Thymus (tissue), 11 donors: ENCODE data around the gene CFAP69. TPM values are rescaled to one million over a fixed set of nuclear protein-coding genes. Genes with fewer than 3 reads are reported as not detected.

Experiments used
- DNase-seq, 9 donors: peaks; one replicate each; pipeline ENCODE4 v3.0.0-alpha.2; 2013; ENCODE audit warnings: low spot score in 9 of 9, low read depth in 6 of 9, missing footprints in 1 of 9
- H3K27ac ChIP-seq, 2 donors: one replicate each; pipeline ENCODE4 v1.5.1; 2013; ENCODE audit warnings: control low read depth in 1 of 2, low read depth in 1 of 2, low read length in 1 of 2, mild to moderate bottlenecking in 1 of 2, moderate library complexity in 1 of 2
- H3K27me3 ChIP-seq, 2 donors: one replicate each; pipeline ENCODE4 v1.5.1; 2013; ENCODE audit warnings: low read length in 1 of 2; ENCODE audit not compliant: control insufficient read depth in 2 of 2, insufficient read depth in 1 of 2
- H3K36me3 ChIP-seq, 2 donors: one replicate each; pipeline ENCODE4 v1.5.1; 2013; ENCODE audit warnings: low read length in 1 of 2, mild to moderate bottlenecking in 1 of 2, moderate library complexity in 1 of 2; ENCODE audit not compliant: control insufficient read depth in 2 of 2, insufficient read depth in 2 of 2
- H3K4me1 ChIP-seq, 2 donors: one replicate each; pipeline ENCODE4 v1.5.1; 2013; ENCODE audit warnings: low read length in 2 of 2; ENCODE audit not compliant: control insufficient read depth in 2 of 2, insufficient read depth in 2 of 2
- H3K4me3 ChIP-seq, 2 donors: one replicate each; pipeline ENCODE4 v1.5.1; 2013; ENCODE audit warnings: low read length in 2 of 2, control low read depth in 1 of 2, mild to moderate bottlenecking in 1 of 2
- H3K9me3 ChIP-seq, 2 donors: one replicate each; pipeline ENCODE4 v1.5.1; 2013; ENCODE audit warnings: low read length in 1 of 2, mild to moderate bottlenecking in 1 of 2; ENCODE audit not compliant: control insufficient read depth in 2 of 2, insufficient read depth in 1 of 2
- WGBS: extraction: QIAGEN DNeasy Blood & Tissue Kit; methylation state at CpG from one replicate; pipeline ENCODE4 v1.1.7; 2013; 5-methylcytosine and 5-hydroxymethylcytosine counted together
- polyA plus RNA-seq: library from polyadenylated mRNA; stranded (reverse); fragments of 200-250 nt; gene quantifications from one replicate; pipeline ENCODE4 v1.2.3, GENCODE V29; 2013
- total RNA-seq: library from RNA; stranded (reverse); fragments of 120-200 nt; gene quantifications from one replicate; pipeline ENCODE4 v1.2.4, GENCODE V29; 2013
- donor health status: healthy.

Gene CFAP69
- total and polyA plus RNA-seq, 2 donors, result 0.47 to 3.8 TPM

DNA sequence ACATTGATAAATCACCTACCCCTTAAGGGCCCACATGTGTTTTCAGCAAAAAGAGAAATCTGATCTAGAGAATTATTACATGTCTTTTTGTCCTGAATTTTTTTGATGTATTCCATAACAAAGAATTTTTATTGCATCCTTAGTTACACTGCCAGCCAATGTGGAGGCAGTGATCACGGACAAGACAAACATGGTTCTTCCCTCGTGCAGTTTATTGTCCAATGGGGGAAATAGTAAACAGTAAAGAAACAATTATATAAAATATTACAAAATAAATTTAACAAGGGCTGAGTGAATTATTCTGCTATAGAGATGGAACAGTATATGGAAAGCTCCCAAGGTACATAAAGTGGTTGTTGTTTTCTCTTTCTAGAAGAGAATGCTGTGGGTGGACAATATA is 31.5 kb upstream of the CFAP69 start:
- WGBS, result 86% methylated on average over 2 of the region's 2 CpGs
- DNase-seq, result no peak
- H3K9me3 ChIP-seq, result no peaks in the 10 kb centered on the region
- H3K4me3 ChIP-seq, result no peak overlapping the region
- H3K27ac ChIP-seq, result no peak overlapping the region
- peaks cover 17 to 28% of the 10 kb centered on the region in 2 donors for H3K27me3 ChIP-seq
- no peaks in the 10 kb centered on the region for H3K4me1 ChIP-seq
- no peaks in the 10 kb centered on the region for H3K36me3 ChIP-seq

DNA sequence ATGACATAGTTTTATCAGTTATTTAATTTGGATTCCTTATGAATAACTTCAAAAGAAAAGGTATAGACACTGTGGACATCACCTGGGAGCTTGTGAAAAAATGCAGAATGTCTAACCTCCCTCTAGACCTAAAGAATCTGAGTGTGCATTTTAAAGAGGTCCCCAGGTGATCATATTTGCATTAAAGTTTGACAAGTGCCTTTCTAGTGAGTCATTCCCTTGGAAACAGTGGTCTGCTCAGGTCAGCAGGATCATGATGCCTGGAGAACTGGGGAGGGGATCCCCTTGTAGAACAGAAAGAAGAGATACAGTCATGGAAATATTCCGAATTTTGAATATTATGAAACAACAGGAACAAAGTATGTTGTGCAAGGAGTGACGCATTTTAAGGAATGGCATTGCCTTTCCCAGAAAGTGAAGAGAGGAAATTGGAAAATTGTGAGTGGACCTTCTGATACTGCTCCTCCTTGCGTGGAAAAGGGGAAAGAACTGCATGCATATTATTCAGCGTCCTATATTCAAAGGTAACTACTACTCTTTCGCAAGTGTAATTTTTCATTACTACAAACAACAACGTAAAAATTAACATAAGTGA is 28.8 kb upstream of the CFAP69 start:
- WGBS, result 94% methylated on average over 6 of the region's 6 CpGs
- no peak for DNase-seq
- Histone ChIP-seq H3K4me3 (no peak overlapping the region), H3K27ac (no peak overlapping the region), H3K9me3 (no peaks in the 10 kb centered on the region), H3K27me3 (peaks cover 15 to 16% of the 10 kb centered on the region in 2 donors), H3K4me1 (no peaks in the 10 kb centered on the region), H3K36me3 (no peaks in the 10 kb centered on the region)

DNA sequence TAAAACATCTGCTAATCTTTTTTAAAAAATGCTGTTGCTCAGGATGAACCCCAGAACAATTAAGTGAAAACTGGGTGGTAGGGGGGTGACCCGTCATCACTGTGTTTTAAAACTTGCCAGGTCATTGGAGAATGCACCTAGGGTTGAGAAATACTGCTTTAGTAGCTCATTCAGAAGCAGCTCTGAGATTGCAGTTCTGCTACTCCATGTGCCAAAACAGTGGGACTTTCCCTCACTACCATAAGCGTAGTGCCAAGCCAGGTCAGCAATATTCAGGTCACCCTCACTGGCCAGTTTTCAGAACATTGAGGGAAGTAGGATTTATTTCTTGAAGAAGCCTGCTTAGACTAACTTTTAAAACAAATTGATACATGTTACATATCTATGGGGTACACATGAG is 28.2 kb upstream of the CFAP69 start:
- Histone ChIP-seq H3K9me3 (no peaks in the 10 kb centered on the region), H3K27me3 (peaks cover 9 to 10% of the 10 kb centered on the region in 2 donors), H3K4me3 (no peak overlapping the region), H3K4me1 (no peaks in the 10 kb centered on the region), H3K36me3 (no peaks in the 10 kb centered on the region), H3K27ac (no peak overlapping the region)
- 85% methylated on average over 2 of the region's 2 CpGs for WGBS
- DNase-seq, result no peak

DNA sequence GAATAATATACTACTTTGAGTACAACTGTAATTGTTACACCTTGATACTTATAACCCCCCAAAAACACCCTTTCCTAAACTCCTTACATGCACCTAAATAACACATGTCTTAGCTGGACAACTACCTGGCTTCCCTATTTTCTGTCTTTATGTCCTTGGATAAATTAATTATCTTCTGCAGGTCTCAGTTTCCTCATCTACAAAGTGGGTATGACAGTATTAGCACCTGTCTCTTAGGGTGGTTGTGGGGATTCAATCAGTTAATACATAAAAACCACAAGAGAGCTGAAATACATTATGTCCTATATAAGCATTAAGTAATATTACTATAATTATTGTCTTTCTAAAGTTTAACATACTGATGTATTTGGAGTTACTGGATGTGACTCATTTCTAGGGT is 22.6 kb upstream of the CFAP69 start:
- no peaks in the 10 kb centered on the region for H3K4me1 ChIP-seq
- no peaks in the 10 kb centered on the region for H3K9me3 ChIP-seq
- DNase-seq, result no peak
- no peak overlapping the region for H3K4me3 ChIP-seq
- no peak overlapping the region for H3K27ac ChIP-seq
- no peaks in the 10 kb centered on the region for H3K27me3 ChIP-seq
- H3K36me3 ChIP-seq, result no peaks in the 10 kb centered on the region

DNA sequence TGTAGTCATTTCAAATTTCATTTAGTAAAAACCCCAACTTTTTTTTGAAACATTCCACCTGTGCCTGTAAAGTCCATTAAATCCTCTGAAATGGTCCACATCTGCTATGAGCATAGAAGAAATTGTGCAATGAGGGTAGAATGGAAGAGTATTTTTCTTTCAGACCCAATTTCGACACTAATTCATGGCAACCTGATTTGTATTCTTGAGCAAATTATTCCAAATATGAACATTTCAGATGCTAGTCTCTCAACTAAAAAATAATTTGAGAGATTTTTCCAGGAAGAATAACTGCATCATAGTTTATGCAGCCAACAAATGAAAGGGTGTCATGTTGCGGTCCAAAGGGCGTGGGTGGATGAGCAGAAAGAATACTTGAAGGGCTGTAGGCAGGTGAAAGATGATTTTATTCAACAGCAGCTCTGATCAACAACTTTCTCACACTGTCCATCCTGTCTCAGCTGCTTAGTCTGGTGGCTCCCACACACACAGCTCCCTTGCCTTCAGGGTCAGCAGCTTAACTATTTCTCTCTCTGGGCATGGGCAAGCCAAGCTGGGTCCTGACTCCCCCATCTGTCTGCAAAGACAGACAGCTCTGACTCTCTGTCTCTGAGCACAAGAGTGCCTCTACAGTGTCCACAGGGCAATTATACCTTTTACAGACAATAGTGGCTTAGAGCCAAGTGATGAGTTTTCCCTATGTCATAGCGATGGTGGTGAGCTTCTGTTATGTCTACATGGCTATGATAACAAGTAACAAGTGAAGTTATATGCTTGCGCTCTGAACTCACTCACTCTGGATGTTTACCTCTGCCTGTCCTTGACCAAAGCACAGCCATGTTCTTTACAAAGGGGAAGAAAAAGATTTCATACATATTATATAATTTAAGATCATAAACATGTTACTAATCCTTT is 21.9 kb upstream of the CFAP69 start:
- Histone ChIP-seq H3K4me1 (no peaks in the 10 kb centered on the region), H3K36me3 (no peaks in the 10 kb centered on the region), H3K27me3 (no peaks in the 10 kb centered on the region), H3K4me3 (no peak overlapping the region), H3K9me3 (no peaks in the 10 kb centered on the region), H3K27ac (no peak overlapping the region)
- 94% methylated on average over 5 of the region's 5 CpGs for WGBS
- no peak for DNase-seq

DNA sequence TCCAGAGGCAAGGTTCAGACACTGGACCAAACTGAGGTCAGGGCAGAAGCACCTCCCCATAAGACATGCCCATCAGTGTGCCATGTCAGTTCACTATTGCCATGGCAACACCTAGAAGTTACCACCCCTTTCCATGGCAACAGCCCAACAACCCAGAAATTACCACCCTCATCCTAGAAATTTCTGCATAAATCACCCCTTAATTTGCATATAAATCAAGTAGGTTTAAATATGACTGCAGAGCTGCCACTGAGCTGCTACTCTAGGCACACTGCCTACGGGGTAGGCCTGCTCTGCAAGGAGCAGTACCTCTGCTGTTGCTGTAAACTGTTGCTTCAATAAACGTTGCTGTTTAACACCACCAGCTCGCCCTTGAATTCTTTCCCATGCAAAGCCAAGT is 20.8 kb upstream of the CFAP69 start:
- H3K36me3 ChIP-seq, result no peaks in the 10 kb centered on the region
- no peaks in the 10 kb centered on the region for H3K9me3 ChIP-seq
- DNase-seq, result no peak
- no peak overlapping the region for H3K27ac ChIP-seq
- WGBS, result 70% methylated on average over 3 of the region's 3 CpGs
- no peaks in the 10 kb centered on the region for H3K27me3 ChIP-seq
- no peak overlapping the region for H3K4me3 ChIP-seq
- no peaks in the 10 kb centered on the region for H3K4me1 ChIP-seq

DNA sequence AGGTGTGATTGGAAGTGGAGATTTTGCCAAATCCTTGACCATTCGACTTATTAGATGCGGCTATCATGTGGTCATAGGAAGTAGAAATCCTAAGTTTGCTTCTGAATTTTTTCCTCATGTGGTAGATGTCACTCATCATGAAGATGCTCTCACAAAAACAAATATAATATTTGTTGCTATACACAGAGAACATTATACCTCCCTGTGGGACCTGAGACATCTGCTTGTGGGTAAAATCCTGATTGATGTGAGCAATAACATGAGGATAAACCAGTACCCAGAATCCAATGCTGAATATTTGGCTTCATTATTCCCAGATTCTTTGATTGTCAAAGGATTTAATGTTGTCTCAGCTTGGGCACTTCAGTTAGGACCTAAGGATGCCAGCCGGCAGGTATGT is 19.8 kb upstream of the CFAP69 start:
- no peaks in the 10 kb centered on the region for H3K27me3 ChIP-seq

DNA sequence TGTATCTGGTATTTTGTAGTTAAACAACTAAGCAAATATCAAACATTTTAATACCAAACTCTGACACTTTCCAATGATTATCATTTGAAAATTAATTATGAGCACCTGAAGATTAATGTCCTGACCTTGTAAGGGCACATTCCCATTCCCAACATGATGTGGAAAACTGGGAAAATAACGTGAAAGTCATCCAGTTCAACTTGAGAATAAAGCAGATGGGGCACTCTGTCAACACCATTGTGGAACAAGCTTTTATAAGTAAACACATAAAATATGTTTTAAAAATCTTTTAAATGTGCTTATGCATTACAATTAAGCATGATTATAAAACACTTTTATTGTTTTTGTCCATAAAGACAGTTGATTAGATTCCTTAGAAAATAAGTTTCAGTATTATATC is 19.4 kb upstream of the CFAP69 start:
- Histone ChIP-seq H3K27ac (no peak overlapping the region), H3K9me3 (no peaks in the 10 kb centered on the region), H3K4me1 (no peaks in the 10 kb centered on the region), H3K36me3 (no peaks in the 10 kb centered on the region), H3K4me3 (no peak overlapping the region), H3K27me3 (no peaks in the 10 kb centered on the region)
- 78% methylated on average over 1 of the region's 1 CpG for WGBS
- DNase-seq, result no peak

More for the DNA sequence above, 19.8 kb upstream of the CFAP69 start:
- no peaks in the 10 kb centered on the region for H3K4me1 ChIP-seq
- H3K4me3 ChIP-seq, result no peak overlapping the region
- no peak overlapping the region for H3K27ac ChIP-seq
- WGBS, result 94% methylated on average over 3 of the region's 3 CpGs
- H3K36me3 ChIP-seq, result no peaks in the 10 kb centered on the region
- DNase-seq, result no peak
- no peaks in the 10 kb centered on the region for H3K9me3 ChIP-seq

DNA sequence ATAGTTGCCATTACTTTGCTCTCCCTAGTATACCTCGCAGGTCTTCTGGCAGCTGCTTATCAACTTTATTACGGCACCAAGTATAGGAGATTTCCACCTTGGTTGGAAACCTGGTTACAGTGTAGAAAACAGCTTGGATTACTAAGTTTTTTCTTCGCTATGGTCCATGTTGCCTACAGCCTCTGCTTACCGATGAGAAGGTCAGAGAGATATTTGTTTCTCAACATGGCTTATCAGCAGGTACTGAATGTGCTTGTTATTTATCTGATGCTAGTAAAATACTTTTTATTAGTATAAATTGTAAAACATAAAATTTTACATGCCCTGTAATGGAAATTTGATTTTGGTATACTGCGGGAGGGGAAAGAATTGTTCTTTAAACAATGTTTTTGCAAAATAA is 17.7 kb upstream of the CFAP69 start:
- Histone ChIP-seq H3K9me3 (no peaks in the 10 kb centered on the region), H3K4me1 (no peaks in the 10 kb centered on the region), H3K4me3 (no peak overlapping the region), H3K36me3 (no peaks in the 10 kb centered on the region), H3K27me3 (no peaks in the 10 kb centered on the region), H3K27ac (no peak overlapping the region)
- WGBS, result 88% methylated on average over 5 of the region's 5 CpGs
- DNase-seq, result no peak
